Tibial nerve (tissue), 4 donors: Measurements from ENCODE around the gene MKKS. TPM values are rescaled to one million over a fixed set of nuclear protein-coding genes. Genes with fewer than 3 reads are reported as not detected.

ENCODE experiments used
- DNase-seq, 2 donors: peaks; one replicate each; pipeline ENCODE4 v3.0.0-alpha.2; 2019; ENCODE audit warnings: low spot score in 2 of 2
- H3K27ac ChIP-seq, 4 donors: fragments of 200-600 bp; sonication (generic) in 3 of 4; one replicate each; pipeline ENCODE4 v1.5.1; 2017 to 2019; ENCODE audit warnings: mild to moderate bottlenecking in 1 of 4
- H3K27me3 ChIP-seq, 2 donors: fragments of 200-600 bp; sonication (generic) in 1 of 2; one replicate each; pipeline versions ENCODE4 v1.5.1 to v1.6.0; 2017 to 2019
- H3K36me3 ChIP-seq, 3 donors: fragments of 200-600 bp; sonication (generic); one replicate each; pipeline ENCODE4 v1.5.1; 2018 to 2019
- H3K4me1 ChIP-seq, 4 donors: fragments of 200-600 bp; sonication (generic) in 3 of 4; one replicate each; pipeline ENCODE4 v1.5.1; 2017 to 2019
- H3K4me3 ChIP-seq, 4 donors: fragments of 200-600 bp; sonication (generic) in 3 of 4; one replicate each; pipeline ENCODE4 v1.5.1; 2017 to 2019; ENCODE audit warnings: mild to moderate bottlenecking in 1 of 4, moderate library complexity in 1 of 4
- H3K9me3 ChIP-seq, 4 donors: fragments of 200-600 bp; sonication (generic) in 3 of 4; one replicate each; pipeline ENCODE4 v1.5.1; 2017 to 2019
- CTCF ChIP-seq, 5 experiments: fragments of 200-600 bp in 3 of 5; fragments of 450-650 bp in 2 of 5; sonication (generic) in 3 of 5; IDR thresholded peaks; one replicate each; pipeline ENCODE4 v1.5.1; 2016 to 2019; ENCODE audit warnings: antibody characterized with exemption in 5 of 5, mild to moderate bottlenecking in 3 of 5, moderate library complexity in 2 of 5
- EP300 ChIP-seq, 2 donors: sonication (generic); formaldehyde crosslinking; IDR thresholded peaks; one replicate each; pipeline ENCODE4 v1.6.1; 2017; ENCODE audit warnings: antibody characterized with exemption in 2 of 2, mild to moderate bottlenecking in 1 of 2
- POLR2A ChIP-seq, 2 donors: fragments of 450-650 bp; IDR thresholded peaks; one replicate each; pipeline ENCODE4 v1.6.1; 2017; ENCODE audit warnings: antibody characterized with exemption in 2 of 2, mild to moderate bottlenecking in 2 of 2, moderate library complexity in 2 of 2
- WGBS, 2 donors: methylation state at CpG; one replicate each; pipeline ENCODE4 v1.1.5; 2018; 5-methylcytosine and 5-hydroxymethylcytosine counted together
- total RNA-seq, 4 donors: library from RNA; depleted of rRNA; stranded (reverse); fragments of >200 nt; gene quantifications; one replicate each; pipeline ENCODE4 v1.1.0, GENCODE V29; 2016

MKKS gene
- total RNA-seq, 4 donors from 2014 or later, result 12.9 to 16.6 (median 16.0) TPM

- Histone ChIP-seq H3K36me3 (no peaks in the 10 kb centered on the region), H3K4me3 (no peak overlapping the region), H3K27ac (no peak overlapping the region), H3K9me3 (peaks cover 0 to 5% (median 0%) of the 10 kb centered on the region in 4 donors), H3K27me3 (no peaks in the 10 kb centered on the region), H3K4me1 (peaks cover 0 to 14% (median 3%) of the 10 kb centered on the region in 4 donors)
- no peak for DNase-seq
- TF ChIP-seq CTCF (IDR thresholded peaks at IDR 0.05), result no peak
- TF ChIP-seq EP300 (IDR thresholded peaks at IDR 0.05), result peak in 1 of 2 donors; percentile 57
- WGBS, 2 donors, result 66 to 87% methylated on average over 3 of the region's 3 CpGs
Measured at GRCh38 chr20:10476319-10476724, 42.3 kb upstream of the MKKS start.

- H3K36me3 ChIP-seq, result no peaks in the 10 kb centered on the region
- H3K4me3 ChIP-seq, result no peak overlapping the region
- peaks cover 0 to 17% (median 3%) of the 10 kb centered on the region in 4 donors for H3K4me1 ChIP-seq
- DNase-seq, result no peak
- peak overlapping the region in 2 of 4 donors; percentile 51 to 62 for H3K27ac ChIP-seq
- TF ChIP-seq CTCF (IDR thresholded peaks at IDR 0.05) (no peak), EP300 (IDR thresholded peaks at IDR 0.05) (no peak), POLR2A (IDR thresholded peaks at IDR 0.05) (no peak)
- peaks cover 0 to 7% (median 0%) of the 10 kb centered on the region in 4 donors for H3K9me3 ChIP-seq
- no peaks in the 10 kb centered on the region for H3K27me3 ChIP-seq
- WGBS, 2 donors, result 83 to 92% methylated on average over 2 of the region's 2 CpGs
Measured at GRCh38 chr20:10475225-10475624, 41.2 kb upstream of the MKKS start.

- no peak for TF ChIP-seq CTCF (IDR thresholded peaks at IDR 0.05)
- no peak for TF ChIP-seq POLR2A (IDR thresholded peaks at IDR 0.05)
- TF ChIP-seq EP300 (IDR thresholded peaks at IDR 0.05), result peak in 1 of 2 donors; percentile 37
- DNase-seq, result peak; percentile 21 to 29
- Histone ChIP-seq H3K4me1 (peaks cover 0 to 23% (median 3%) of the 10 kb centered on the region in 4 donors), H3K36me3 (no peaks in the 10 kb centered on the region), H3K27ac (peak overlapping the region in 3 of 4 donors; percentile 0 to 62 (median 51)), H3K4me3 (no peak overlapping the region), H3K27me3 (no peaks in the 10 kb centered on the region), H3K9me3 (peaks cover 0 to 7% (median 0%) of the 10 kb centered on the region in 4 donors)
- 61 to 63% methylated on average over 11 of the region's 11 CpGs for WGBS, 2 donors
Measured at GRCh38 chr20:10474606-10475184, 40.7 kb upstream of the MKKS start.

GRCh38 chr20:10472871-10473270, 38.8 kb upstream of the MKKS start:
- no peak for TF ChIP-seq EP300 (IDR thresholded peaks at IDR 0.05)
- TF ChIP-seq POLR2A (IDR thresholded peaks at IDR 0.05), result no peak
- TF ChIP-seq CTCF (IDR thresholded peaks at IDR 0.05), result no peak
- Histone ChIP-seq H3K9me3 (peaks cover 0 to 7% (median 0%) of the 10 kb centered on the region in 4 donors), H3K27ac (peak overlapping the region in 2 of 4 donors; percentile 21 to 46), H3K4me1 (peaks cover 0 to 41% (median 3%) of the 10 kb centered on the region in 4 donors), H3K4me3 (no peak overlapping the region), H3K36me3 (no peaks in the 10 kb centered on the region), H3K27me3 (no peaks in the 10 kb centered on the region)
- 39 to 76% methylated on average over 2 of the region's 2 CpGs for WGBS, 2 donors
- no peak for DNase-seq

GRCh38 chr20:10470276-10470675, 36.3 kb upstream of the MKKS start:
- TF ChIP-seq EP300 (IDR thresholded peaks at IDR 0.05) (no peak), POLR2A (IDR thresholded peaks at IDR 0.05) (no peak), CTCF (IDR thresholded peaks at IDR 0.05) (no peak)
- Histone ChIP-seq H3K36me3 (no peaks in the 10 kb centered on the region), H3K27me3 (no peaks in the 10 kb centered on the region), H3K9me3 (peaks cover 0 to 7% (median 0%) of the 10 kb centered on the region in 4 donors), H3K27ac (no peak overlapping the region), H3K4me1 (peaks cover 0 to 60% (median 8%) of the 10 kb centered on the region in 4 donors), H3K4me3 (no peak overlapping the region)
- WGBS, 2 donors, result 86 to 91% methylated on average over 6 of the region's 6 CpGs
- DNase-seq, result no peak
